Measurements from ENCODE around the gene MSI2. TPM values are rescaled to one million over a fixed set of nuclear protein-coding genes. Genes with fewer than 3 reads are reported as not detected.

Gene MSI2
- total RNA-seq, 1 donor from 2014 or later, result 67.9 TPM

DNA sequence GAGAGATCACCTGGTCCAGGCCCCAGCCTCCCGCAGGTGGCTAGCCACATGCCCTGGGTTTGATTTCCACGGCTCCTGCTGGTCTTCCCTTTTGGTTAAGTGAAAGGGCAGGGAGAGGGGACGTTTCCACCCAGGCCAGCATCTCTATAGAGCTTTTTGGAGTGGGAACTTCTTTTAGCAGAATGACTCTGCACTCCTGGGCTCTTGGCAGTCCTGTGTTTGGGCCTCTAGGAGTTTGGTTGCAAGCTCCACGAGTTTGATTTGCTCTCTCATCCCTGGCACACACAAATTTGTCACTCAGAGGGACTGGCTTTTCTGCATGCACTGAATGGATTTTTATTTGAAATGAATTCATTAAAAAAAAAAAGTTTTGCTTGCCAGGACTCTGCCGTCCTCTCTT is 32.8 kb downstream of the MSI2 start:
- H3K4me1 ChIP-seq (ENCODE audit: insufficient read depth, low read length), result peaks cover 42% of the 10 kb centered on the region
- peaks cover 31% of the 10 kb centered on the region for H3K79me2 ChIP-seq (ENCODE audit: insufficient read depth, low read length)
- H3K4me3 Mint-ChIP-seq (ENCODE audit: unreplicated experiment), result no peak overlapping the region
- DNase-seq (ENCODE audit: low read depth) (no peak), FAIRE-seq (no peak)
- no peaks in the 10 kb centered on the region for H3K36me3 ChIP-seq (ENCODE audit: insufficient read depth, low read length)
- H3K27me3 Mint-ChIP-seq (ENCODE audit: low read depth, unreplicated experiment), result no peaks in the 10 kb centered on the region
- no peaks in the 10 kb centered on the region for H3K27me3 ChIP-seq (ENCODE audit: insufficient read depth, low read length)
- no peak overlapping the region for H3K4me2 ChIP-seq (ENCODE audit: low read length)
- peaks cover 11% of the 10 kb centered on the region for H3K36me3 Mint-ChIP-seq (ENCODE audit: low read depth, unreplicated experiment)
- no peak overlapping the region for H2AFZ ChIP-seq (ENCODE audit: low read depth, low read length)
- H3K4me3 ChIP-seq (ENCODE audit: insufficient read depth, low read depth, low read length), result no peak overlapping the region
- no peak for TF ChIP-seq EZH2 (IDR thresholded peaks at IDR 0.05; ENCODE audit: insufficient read depth, low read length)
- TF ChIP-seq CTCF (IDR thresholded peaks at IDR 0.05; ENCODE audit: insufficient read depth, low read depth, low read length), result no peak
- H3K9me3 ChIP-seq (ENCODE audit: insufficient read depth, low read depth, low read length), result no peaks in the 10 kb centered on the region
- H3K27ac Mint-ChIP-seq (ENCODE audit: unreplicated experiment), result peak overlapping the region; percentile 19
- H4K20me1 ChIP-seq (ENCODE audit: insufficient read depth, low read length), result peaks cover 35% of the 10 kb centered on the region
- peaks cover 38% of the 10 kb centered on the region for H3K4me1 Mint-ChIP-seq (ENCODE audit: low read depth, unreplicated experiment)
- no peak overlapping the region for H3K9ac ChIP-seq (ENCODE audit: low read length)
- H3K27ac ChIP-seq (ENCODE audit: low read depth, low read length), result no peak overlapping the region
- H3K9me3 Mint-ChIP-seq (ENCODE audit: unreplicated experiment), result no peaks in the 10 kb centered on the region

- no peak overlapping the region for H2AFZ ChIP-seq (ENCODE audit: low read depth, low read length)
- H3K4me2 ChIP-seq (ENCODE audit: low read length), result no peak overlapping the region
- H3K36me3 ChIP-seq (ENCODE audit: insufficient read depth, low read length), result no peaks in the 10 kb centered on the region
- H4K20me1 ChIP-seq (ENCODE audit: insufficient read depth, low read length), result peaks cover 33% of the 10 kb centered on the region
- peak overlapping the region; percentile 19 for H3K27ac Mint-ChIP-seq (ENCODE audit: unreplicated experiment)
- H3K9me3 Mint-ChIP-seq (ENCODE audit: unreplicated experiment), result no peaks in the 10 kb centered on the region
- no peak overlapping the region for H3K27ac ChIP-seq (ENCODE audit: low read depth, low read length)
- H3K4me1 Mint-ChIP-seq (ENCODE audit: low read depth, unreplicated experiment), result peaks cover 38% of the 10 kb centered on the region
- H3K4me3 ChIP-seq (ENCODE audit: insufficient read depth, low read depth, low read length), result no peak overlapping the region
- TF ChIP-seq EZH2 (IDR thresholded peaks at IDR 0.05; ENCODE audit: insufficient read depth, low read length) (no peak), CTCF (IDR thresholded peaks at IDR 0.05; ENCODE audit: insufficient read depth, low read depth, low read length) (no peak)
- H3K9ac ChIP-seq (ENCODE audit: low read length), result no peak overlapping the region
- no peak for DNase-seq (ENCODE audit: low read depth)
- H3K4me3 Mint-ChIP-seq (ENCODE audit: unreplicated experiment), result no peak overlapping the region
- peaks cover 11% of the 10 kb centered on the region for H3K36me3 Mint-ChIP-seq (ENCODE audit: low read depth, unreplicated experiment)
- FAIRE-seq, result no peak
- H3K4me1 ChIP-seq (ENCODE audit: insufficient read depth, low read length), result peaks cover 46% of the 10 kb centered on the region
- no peaks in the 10 kb centered on the region for H3K9me3 ChIP-seq (ENCODE audit: insufficient read depth, low read depth, low read length)
- no peaks in the 10 kb centered on the region for H3K27me3 ChIP-seq (ENCODE audit: insufficient read depth, low read length)
- H3K27me3 Mint-ChIP-seq (ENCODE audit: low read depth, unreplicated experiment), result no peaks in the 10 kb centered on the region
- peaks cover 31% of the 10 kb centered on the region for H3K79me2 ChIP-seq (ENCODE audit: insufficient read depth, low read length)
Observed at GRCh38 chr17:57289613-57290012, 33.3 kb downstream of the MSI2 start.

DNA sequence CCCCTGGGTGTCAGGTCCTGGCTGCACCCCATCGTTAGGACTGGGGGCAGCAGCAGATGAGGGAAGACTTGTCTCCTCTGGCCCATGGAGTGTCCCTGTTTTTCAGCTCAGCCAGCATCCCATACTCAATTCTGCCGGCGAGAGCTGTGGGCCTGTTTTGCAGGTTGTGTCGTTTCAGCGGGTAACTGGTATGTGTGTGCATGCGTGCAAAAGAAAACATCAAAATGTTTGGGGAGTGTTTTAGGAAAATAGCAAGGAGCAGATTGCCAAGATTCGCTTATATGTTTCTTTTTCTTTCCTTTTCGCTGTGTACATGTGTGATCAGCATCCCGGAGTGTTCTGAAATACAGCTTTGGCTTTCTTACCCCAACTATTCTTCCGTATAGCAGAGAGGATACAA is 34.7 kb downstream of the MSI2 start:
- H3K27ac Mint-ChIP-seq (ENCODE audit: unreplicated experiment), result no peak overlapping the region
- Histone ChIP-seq H3K27ac (ENCODE audit: low read depth, low read length) (no peak overlapping the region), H3K36me3 (ENCODE audit: insufficient read depth, low read length) (no peaks in the 10 kb centered on the region), H3K79me2 (ENCODE audit: insufficient read depth, low read length) (peaks cover 31% of the 10 kb centered on the region), H3K27me3 (ENCODE audit: insufficient read depth, low read length) (no peaks in the 10 kb centered on the region), H3K9ac (ENCODE audit: low read length) (no peak overlapping the region), H3K4me3 (ENCODE audit: insufficient read depth, low read depth, low read length) (no peak overlapping the region), H3K4me2 (ENCODE audit: low read length) (no peak overlapping the region), H2AFZ (ENCODE audit: low read depth, low read length) (no peak overlapping the region), H3K4me1 (ENCODE audit: insufficient read depth, low read length) (peaks cover 46% of the 10 kb centered on the region), H3K9me3 (ENCODE audit: insufficient read depth, low read depth, low read length) (no peaks in the 10 kb centered on the region), H4K20me1 (ENCODE audit: insufficient read depth, low read length) (peaks cover 31% of the 10 kb centered on the region)
- FAIRE-seq, result no peak
- H3K4me3 Mint-ChIP-seq (ENCODE audit: unreplicated experiment), result no peak overlapping the region
- H3K9me3 Mint-ChIP-seq (ENCODE audit: unreplicated experiment), result no peaks in the 10 kb centered on the region
- DNase-seq (ENCODE audit: low read depth), result no peak
- H3K36me3 Mint-ChIP-seq (ENCODE audit: low read depth, unreplicated experiment), result peaks cover 11% of the 10 kb centered on the region
- no peaks in the 10 kb centered on the region for H3K27me3 Mint-ChIP-seq (ENCODE audit: low read depth, unreplicated experiment)
- H3K4me1 Mint-ChIP-seq (ENCODE audit: low read depth, unreplicated experiment), result peaks cover 37% of the 10 kb centered on the region
- no peak for TF ChIP-seq EZH2 (IDR thresholded peaks at IDR 0.05; ENCODE audit: insufficient read depth, low read length)
- no peak for TF ChIP-seq CTCF (IDR thresholded peaks at IDR 0.05; ENCODE audit: insufficient read depth, low read depth, low read length)
